H1 (cell line): ENCODE data around the gene LAMB1. TPM values are rescaled to one million over a fixed set of nuclear protein-coding genes. Genes with fewer than 3 reads are reported as not detected.

Source experiments
- CTCF ChIA-PET: fragments of 300-600 bp; sonication (Branson Sonifier 250); formaldehyde crosslinking; loops from one replicate; lab custom pipeline; 2021; ENCODE audit not compliant: partially characterized antibody; lab: Charles Lee
- POLR2A ChIA-PET: fragments of 300-600 bp; sonication (Branson Sonifier 250); formaldehyde crosslinking; loops from one replicate; lab custom pipeline; 2021; ENCODE audit warnings: inconsistent platforms; ENCODE audit not compliant: partially characterized antibody; lab: Charles Lee
- DNase-seq, 2 experiments: peaks; one replicate each; pipeline versions ENCODE4 v3.0.0 to v3.0.0-alpha.2; 2010 to 2022; ENCODE audit warnings: low spot score in 2 of 2, low read depth in 1 of 2, mixed read lengths in 1 of 2
- FAIRE-seq: peaks from 2 replicates; lab custom pipeline; 2011; peaks lifted over from hg19 to GRCh38; lab: Jason Lieb, UNC
- H2AFZ ChIP-seq: 2 replicates; pipeline ENCODE4 v1.8.1; 2012; ENCODE audit warnings: low read length, inconsistent platforms
- H2AK5ac ChIP-seq: 2 replicates; pipeline ENCODE4 v1.6.1; 2013; ENCODE audit warnings: low read depth, low read length
- H2BK120ac ChIP-seq: replicated peaks from 2 replicates; pipeline ENCODE3; 2013; ENCODE audit warnings: low read depth, low read length, inconsistent platforms
- H2BK12ac ChIP-seq: 2 replicates; pipeline ENCODE4 v1.6.1; 2013; ENCODE audit warnings: low read depth, low read length
- H2BK15ac ChIP-seq: 2 replicates; pipeline ENCODE4 v1.6.1; 2013; ENCODE audit warnings: low read length
- H2BK20ac ChIP-seq: 2 replicates; pipeline ENCODE4 v1.6.1; 2013; ENCODE audit warnings: low read length
- H2BK5ac ChIP-seq: 2 replicates; pipeline ENCODE4 v1.6.1; 2013; ENCODE audit warnings: low read depth, low read length
- H3K14ac ChIP-seq: 2 replicates; pipeline ENCODE4 v1.6.1; 2013; ENCODE audit warnings: inconsistent platforms; ENCODE audit not compliant: insufficient read length
- H3K18ac ChIP-seq: 2 replicates; pipeline ENCODE4 v1.6.1; 2013; ENCODE audit warnings: low read length; ENCODE audit errors: extremely low read depth
- H3K23ac ChIP-seq: 2 replicates; pipeline ENCODE4 v1.6.1; 2013; ENCODE audit warnings: inconsistent platforms; ENCODE audit not compliant: insufficient read length
- H3K23me2 ChIP-seq: 2 replicates; pipeline ENCODE4 v1.6.1; 2013; ENCODE audit warnings: low read depth, low read length
- H3K27ac ChIP-seq: 2 replicates; pipeline ENCODE4 v1.6.1; 2011; ENCODE audit warnings: low read depth, low read length, inconsistent platforms
- H3K27me3 ChIP-seq, 4 experiments: replicated peaks in 1 of 4; 1 replicate in 1 of 4; 2 replicates in 3 of 4; pipeline versions ENCODE4 v1.6.1 to v1.8.1; 2011 to 2013; ENCODE audit warnings: low read length in 3 of 4, mild to moderate bottlenecking in 3 of 4, inconsistent platforms in 2 of 4, mixed read lengths in 2 of 4, moderate library complexity in 1 of 4; ENCODE audit not compliant: control insufficient read depth in 3 of 4, insufficient read depth in 3 of 4; ENCODE audit errors: extremely low read depth in 1 of 4
- H3K36me3 ChIP-seq, 4 experiments: 2 replicates each; pipeline versions ENCODE4 v1.6.1 to v1.8.1; 2011 to 2013; ENCODE audit warnings: mild to moderate bottlenecking in 4 of 4, low read length in 3 of 4, moderate library complexity in 2 of 4, control low read depth in 1 of 4, inconsistent platforms in 1 of 4; ENCODE audit not compliant: insufficient read depth in 4 of 4, control insufficient read depth in 2 of 4
- H3K4ac ChIP-seq: replicated peaks from 2 replicates; pipeline ENCODE3; 2013; ENCODE audit warnings: low read length, low read depth, mixed read lengths, inconsistent platforms; ENCODE audit not compliant: insufficient read length
- H3K4me1 ChIP-seq, 4 experiments: replicated peaks in 1 of 4; 1 replicate in 1 of 4; 2 replicates in 3 of 4; pipeline versions ENCODE4 v1.6.1 to v1.8.1; 2011 to 2013; ENCODE audit warnings: low read length in 3 of 4, inconsistent platforms in 2 of 4, mixed read lengths in 1 of 4; ENCODE audit not compliant: insufficient read depth in 4 of 4, control insufficient read depth in 3 of 4
- H3K4me2 ChIP-seq, 2 experiments: 2 replicates each; pipeline versions ENCODE4 v1.6.1 to v1.8.1; 2011 to 2013; ENCODE audit warnings: low read depth in 2 of 2, low read length in 2 of 2, control low read depth in 1 of 2, inconsistent platforms in 1 of 2, mild to moderate bottlenecking in 1 of 2; ENCODE audit not compliant: insufficient read depth in 1 of 2
- H3K4me3 ChIP-seq, 4 experiments: fragments of 200-600, 300-600 bp in 1 of 4; sonication (generic), shearing (Covaris generic), sonication (Bioruptor Twin) in 1 of 4; 2 replicates each; pipeline versions ENCODE4 v1.5.1 to v1.8.1; 2011 to 2016; ENCODE audit warnings: low read length in 4 of 4, low read depth in 3 of 4, control low read depth in 2 of 4, inconsistent platforms in 2 of 4, mild to moderate bottlenecking in 2 of 4, mixed read lengths in 1 of 4, moderate library complexity in 1 of 4; ENCODE audit not compliant: insufficient read depth in 2 of 4; ENCODE audit errors: extremely low read depth in 1 of 4
- H3K56ac ChIP-seq: replicated peaks from 2 replicates; pipeline ENCODE3; 2013; ENCODE audit warnings: low read depth, mild to moderate bottlenecking, mixed read lengths, low read length, inconsistent platforms; ENCODE audit not compliant: insufficient read length
- H3K79me1 ChIP-seq: 2 replicates; pipeline ENCODE4 v1.6.1; 2013; ENCODE audit warnings: low read depth, low read length, control low read depth
- H3K79me2 ChIP-seq, 2 experiments: 2 replicates each; pipeline versions ENCODE4 v1.6.1 to v1.8.1; 2012 to 2013; ENCODE audit warnings: low read length in 2 of 2, mild to moderate bottlenecking in 2 of 2, inconsistent platforms in 1 of 2; ENCODE audit not compliant: insufficient read depth in 2 of 2, control insufficient read depth in 1 of 2
- H3K9ac ChIP-seq, 4 experiments: replicated peaks in 1 of 4; 1 replicate in 1 of 4; 2 replicates in 3 of 4; pipeline versions ENCODE4 v1.6.1 to v1.8.1; 2011 to 2013; ENCODE audit warnings: low read depth in 3 of 4, low read length in 3 of 4, control low read depth in 2 of 4, mild to moderate bottlenecking in 2 of 4, moderate library complexity in 2 of 4, inconsistent platforms in 1 of 4; ENCODE audit errors: extremely low read depth in 1 of 4
- H3K9me3 ChIP-seq, 2 experiments: 2 replicates each; pipeline versions ENCODE4 v1.6.1 to v1.8.1; 2012 to 2013; ENCODE audit warnings: mild to moderate bottlenecking in 2 of 2, moderate library complexity in 2 of 2, control low read depth in 1 of 2, inconsistent platforms in 1 of 2, low read depth in 1 of 2, low read length in 1 of 2, mixed read lengths in 1 of 2; ENCODE audit not compliant: insufficient read depth in 2 of 2
- H4K20me1 ChIP-seq, 2 experiments: replicated peaks in 1 of 2; 2 replicates each; pipeline versions ENCODE3 to v1.8.1; 2011 to 2013; ENCODE audit warnings: inconsistent platforms in 2 of 2, low read length in 2 of 2, mild to moderate bottlenecking in 1 of 2; ENCODE audit not compliant: insufficient read depth in 2 of 2, control insufficient read depth in 1 of 2
- H4K5ac ChIP-seq: 2 replicates; pipeline ENCODE4 v1.6.1; 2013; ENCODE audit warnings: low read length, low read depth, mixed read lengths, inconsistent platforms; ENCODE audit not compliant: insufficient read length
- H4K8ac ChIP-seq: 2 replicates; pipeline ENCODE4 v1.8.0; 2013; ENCODE audit warnings: mild to moderate bottlenecking, moderate library complexity, low read length, inconsistent platforms; ENCODE audit not compliant: insufficient read depth; ENCODE audit errors: extremely low read depth
- H4K91ac ChIP-seq: replicated peaks from 2 replicates; pipeline ENCODE3; 2013; ENCODE audit warnings: low read length, mixed read lengths, inconsistent platforms; ENCODE audit not compliant: insufficient read length
- KDM4A ChIP-seq: IDR thresholded peaks from one replicate; pipeline ENCODE4 v1.7.1; 2012; ENCODE audit warnings: low read depth, mild to moderate bottlenecking, moderate library complexity, low read length, inconsistent platforms; ENCODE audit not compliant: severe bottlenecking
- RFX5 ChIP-seq: IDR thresholded peaks from 2 replicates; pipeline ENCODE4 v1.6.1; 2011; ENCODE audit warnings: low read depth, low read length, improper control_type of control experiment, borderline replicate concordance
- TCF12 ChIP-seq: IDR thresholded peaks from 2 replicates; pipeline ENCODE4 v1.6.1; 2011; ENCODE audit warnings: low read depth, mild to moderate bottlenecking, low read length
- TEAD4 ChIP-seq: IDR thresholded peaks from 2 replicates; pipeline ENCODE4 v1.6.1; 2012; ENCODE audit warnings: low read depth, low read length, inconsistent platforms, mixed read lengths
- WGBS, 2 experiments: shearing (Covaris generic) in 1 of 2; methylation state at CpG; one replicate each; pipeline versions ENCODE4 v1.1.6 to v1.1.7; 2013 to 2015; ENCODE audit warnings: low lambda C conversion rate in 2 of 2, mixed read lengths in 2 of 2, inconsistent platforms in 1 of 2, low coverage in 1 of 2, missing lambda C conversion rate in 1 of 2; ENCODE audit not compliant: insufficient replicate concordance in 2 of 2, insufficient coverage in 1 of 2, insufficient read length in 1 of 2; ENCODE audit errors: extremely low coverage in 1 of 2, missing lambda C conversion rate in 1 of 2; 5-methylcytosine and 5-hydroxymethylcytosine counted together
- polyA plus RNA-seq, 7 experiments: library from polyadenylated mRNA; depleted of rRNA in 3 of 7; stranded (reverse) in 5 of 7; unstranded in 2 of 7; fragments of >200 nt in 5 of 7; fragments of 200-250 nt in 2 of 7; gene quantifications; 1 replicate in 5 of 7; 2 replicates in 1 of 7; 4 replicates in 1 of 7; pipeline versions ENCODE4 v1.2.1 to v1.2.3, GENCODE V29; 2011 to 2013; ENCODE audit warnings: missing spikeins in 2 of 7, mixed read lengths in 2 of 7
- total RNA-seq: library from RNA; stranded (reverse); fragmentation: NEBNext Ultra II Directional; extraction: Animal tissue kit (Norgen Biotek cat#: 25700); gene quantifications from 2 replicates; pipeline ENCODE4 v1.2.1, GENCODE V29; 2021
- TF ChIP-seq, protein P1 (sequence below), 3 experiments: IDR thresholded peaks; 1 replicate in 2 of 3; 2 replicates in 1 of 3; pipeline versions ENCODE4 v1.5.1 to v1.6.1; 2011; ENCODE audit warnings: low read length in 3 of 3, mild to moderate bottlenecking in 3 of 3, inconsistent platforms in 2 of 3, low read depth in 1 of 3, moderate library complexity in 1 of 3; ENCODE audit not compliant: insufficient read depth in 1 of 3; ENCODE audit errors: control extremely low read depth in 1 of 3
- TF ChIP-seq, protein P2 (sequence below): IDR thresholded peaks from 2 replicates; pipeline ENCODE4 v1.6.1; 2012; ENCODE audit warnings: low read length, inconsistent platforms

LAMB1 gene
- total and polyA plus RNA-seq, 2 of the 8 experiments (the other 6 are each of a cell fraction or from before 2014, with no cell fraction given): 31.9 to 38.5 TPM

- no peak for FAIRE-seq
- Histone ChIP-seq H3K79me2 (no peaks in the 10 kb centered on the region), H3K27me3 (peaks cover 27 to 59% (median 54%) of the 10 kb centered on the region in 4 experiments)
- TF ChIP-seq, protein P1, sequence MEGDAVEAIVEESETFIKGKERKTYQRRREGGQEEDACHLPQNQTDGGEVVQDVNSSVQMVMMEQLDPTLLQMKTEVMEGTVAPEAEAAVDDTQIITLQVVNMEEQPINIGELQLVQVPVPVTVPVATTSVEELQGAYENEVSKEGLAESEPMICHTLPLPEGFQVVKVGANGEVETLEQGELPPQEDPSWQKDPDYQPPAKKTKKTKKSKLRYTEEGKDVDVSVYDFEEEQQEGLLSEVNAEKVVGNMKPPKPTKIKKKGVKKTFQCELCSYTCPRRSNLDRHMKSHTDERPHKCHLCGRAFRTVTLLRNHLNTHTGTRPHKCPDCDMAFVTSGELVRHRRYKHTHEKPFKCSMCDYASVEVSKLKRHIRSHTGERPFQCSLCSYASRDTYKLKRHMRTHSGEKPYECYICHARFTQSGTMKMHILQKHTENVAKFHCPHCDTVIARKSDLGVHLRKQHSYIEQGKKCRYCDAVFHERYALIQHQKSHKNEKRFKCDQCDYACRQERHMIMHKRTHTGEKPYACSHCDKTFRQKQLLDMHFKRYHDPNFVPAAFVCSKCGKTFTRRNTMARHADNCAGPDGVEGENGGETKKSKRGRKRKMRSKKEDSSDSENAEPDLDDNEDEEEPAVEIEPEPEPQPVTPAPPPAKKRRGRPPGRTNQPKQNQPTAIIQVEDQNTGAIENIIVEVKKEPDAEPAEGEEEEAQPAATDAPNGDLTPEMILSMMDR (IDR thresholded peaks at IDR 0.05; ENCODE audit: control extremely low read depth in 1 of 3, insufficient read depth in 1 of 3, low read depth in 1 of 3, low read length in 3 of 3): peak; percentile 46 to 66 (median 53)
- TF ChIP-seq, protein P2, sequence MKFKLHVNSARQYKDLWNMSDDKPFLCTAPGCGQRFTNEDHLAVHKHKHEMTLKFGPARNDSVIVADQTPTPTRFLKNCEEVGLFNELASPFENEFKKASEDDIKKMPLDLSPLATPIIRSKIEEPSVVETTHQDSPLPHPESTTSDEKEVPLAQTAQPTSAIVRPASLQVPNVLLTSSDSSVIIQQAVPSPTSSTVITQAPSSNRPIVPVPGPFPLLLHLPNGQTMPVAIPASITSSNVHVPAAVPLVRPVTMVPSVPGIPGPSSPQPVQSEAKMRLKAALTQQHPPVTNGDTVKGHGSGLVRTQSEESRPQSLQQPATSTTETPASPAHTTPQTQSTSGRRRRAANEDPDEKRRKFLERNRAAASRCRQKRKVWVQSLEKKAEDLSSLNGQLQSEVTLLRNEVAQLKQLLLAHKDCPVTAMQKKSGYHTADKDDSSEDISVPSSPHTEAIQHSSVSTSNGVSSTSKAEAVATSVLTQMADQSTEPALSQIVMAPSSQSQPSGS: no peak
- TF ChIP-seq TCF12 (0 out of 2 replicates have a peak, but pooled peaks have one; percentile 37), TEAD4 (no peak), RFX5 (no peak), KDM4A (no peak)
Observed at GRCh38 chr7:108000875-108001763, 1.8 kb downstream of the LAMB1 start.

More at GRCh38 chr7:108000875-108001763, 1.8 kb downstream of the LAMB1 start:
- Histone ChIP-seq H2BK5ac (no peak overlapping the region), H3K4me1 (peaks cover 7 to 21% (median 11%) of the 10 kb centered on the region in 4 experiments), H3K23ac (no peak overlapping the region), H2AFZ (no peak overlapping the region), H3K4ac (peak overlapping the region; percentile 70), H3K18ac (peak overlapping the region; percentile 90; the same call in 1 of the 2 replicates), H4K5ac (no peak overlapping the region), H4K91ac (no peak overlapping the region), H3K23me2 (peaks cover 23% of the 10 kb centered on the region), H3K36me3 (peaks cover 0 to 10% (median 2%) of the 10 kb centered on the region in 4 experiments; a peak in 3 of 8 replicates), H3K9ac (peak overlapping the region in 1 of 4 experiments; percentile 22; a peak in 2 of 7 replicates), H3K14ac (no peak overlapping the region), H3K4me2 (peak overlapping the region; percentile 91 to 98), H2BK20ac (no peak overlapping the region), H2BK12ac (peak overlapping the region; percentile 87; the same call in 1 of the 2 replicates), H2AK5ac (no peak overlapping the region), H3K27ac (no peak overlapping the region), H2BK120ac (no peak overlapping the region), H4K20me1 (peaks cover 3% of the 10 kb centered on the region in 2 experiments), H3K9me3 (no peaks in the 10 kb centered on the region; a peak in 1 of 4 replicates), H3K79me1 (no peaks in the 10 kb centered on the region), H4K8ac (peak overlapping the region; percentile 19), H3K56ac (no peak overlapping the region), H2BK15ac (no peak overlapping the region), H3K4me3 (peak overlapping the region; percentile 40 to 92 (median 69))
- ChIA-PET CTCF (interaction anchor here (0.6 to 2.9 kb wide), 14 partner anchors 14 to 147 kb away, joined by 3 to 21 read pairs (median 4); no protein-coding TSS in a partner anchor), POLR2A (interaction anchor here (0.9 to 2.8 kb wide), 3 partner anchors 17 to 78 kb away, joined by 3 to 18 read pairs (median 4); no protein-coding TSS in a partner anchor)
- WGBS, 2 experiments: 10% methylated on average over 37 of the region's 37 CpGs; no CpG with 5 or more reads in 1 of the 2 experiments
- peak; percentile 71 to 77 for DNase-seq
